ENCODE measurements around the gene ARHGEF3. TPM values are rescaled to one million over a fixed set of nuclear protein-coding genes. Genes with fewer than 3 reads are reported as not detected.

The ARHGEF3 gene
- total RNA-seq, 1 experiment from 2014 or later: 1.3 TPM

DNA sequence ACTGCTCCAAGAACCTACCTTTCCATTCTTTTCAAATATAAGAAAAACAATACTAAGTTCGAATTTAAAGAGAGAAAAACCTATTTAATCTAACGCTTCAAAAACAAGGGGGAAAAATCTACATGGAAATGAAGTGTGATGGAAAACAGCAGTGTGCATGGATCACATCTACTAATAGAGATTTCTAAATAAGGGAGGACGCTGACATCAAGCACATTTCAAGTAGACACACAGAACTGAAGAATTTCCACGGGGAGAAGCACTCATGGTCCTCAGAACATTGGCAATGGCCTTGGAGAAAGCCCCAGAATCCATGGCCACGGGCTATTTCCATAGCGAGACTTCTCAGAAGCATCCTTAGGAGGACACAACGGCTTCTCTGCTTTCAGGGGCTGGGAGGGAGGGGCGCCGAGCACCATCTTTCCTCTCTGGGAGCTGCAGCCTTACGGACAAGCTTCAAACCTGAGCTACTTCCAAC is 119.7 kb downstream of the ARHGEF3 start:
- H3K27ac ChIP-seq (ENCODE audit: low read depth, low read length, poor library complexity, severe bottlenecking): peak overlapping the region; percentile 95

DNA sequence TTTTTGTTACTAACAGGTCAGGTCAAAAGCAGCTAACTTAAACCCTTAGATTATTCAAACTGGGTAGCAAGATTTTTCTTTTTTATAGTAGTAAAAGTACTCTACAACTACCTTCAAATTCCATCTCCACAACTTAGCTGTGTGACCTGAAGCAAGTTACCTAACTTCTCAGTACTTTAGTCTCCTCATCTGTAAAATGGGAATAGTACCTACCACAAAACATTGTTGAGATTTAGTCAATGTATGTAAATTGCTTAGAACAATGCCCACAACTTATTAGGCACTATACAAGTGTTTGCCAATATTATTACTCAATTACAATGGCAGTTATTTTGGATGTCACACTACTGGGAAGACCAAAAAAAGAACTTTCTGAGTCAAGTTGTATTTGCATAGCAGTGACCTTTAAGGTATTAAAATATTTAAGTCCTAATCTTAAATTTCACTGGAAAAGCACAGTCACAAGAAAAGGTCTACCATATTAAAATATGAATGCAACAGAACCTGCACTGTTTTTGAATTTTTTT is 121.6 kb downstream of the ARHGEF3 start:
- Histone ChIP-seq H3K36me3 (ENCODE audit: insufficient read depth, low read length, poor library complexity, severe bottlenecking) (no peaks in the 10 kb centered on the region), H3K4me3 (ENCODE audit: low read depth, low read length, poor library complexity, severe bottlenecking) (no peak overlapping the region), H3K9me3 (ENCODE audit: low read depth, low read length, poor library complexity, severe bottlenecking) (peaks cover 7% of the 10 kb centered on the region), H3K27ac (ENCODE audit: low read depth, low read length, poor library complexity, severe bottlenecking) (no peak overlapping the region), H3K27me3 (replicated peaks; ENCODE audit: insufficient read depth, low read depth, low read length, poor library complexity) (no peaks in the 10 kb centered on the region), H3K4me1 (ENCODE audit: insufficient read depth, low read length, poor library complexity, severe bottlenecking) (peaks cover 8% of the 10 kb centered on the region)
- ChIA-PET POLR2A (ENCODE audit: low non-redundant PET) (no interaction called here), CTCF (no interaction called here)
- intact Hi-C loops (cut with micrococcal nuclease; ENCODE audit: unreplicated experiment): no loop called here
- no peak for DNase-seq (ENCODE audit: low spot score)
- TF ChIP-seq, protein P1, sequence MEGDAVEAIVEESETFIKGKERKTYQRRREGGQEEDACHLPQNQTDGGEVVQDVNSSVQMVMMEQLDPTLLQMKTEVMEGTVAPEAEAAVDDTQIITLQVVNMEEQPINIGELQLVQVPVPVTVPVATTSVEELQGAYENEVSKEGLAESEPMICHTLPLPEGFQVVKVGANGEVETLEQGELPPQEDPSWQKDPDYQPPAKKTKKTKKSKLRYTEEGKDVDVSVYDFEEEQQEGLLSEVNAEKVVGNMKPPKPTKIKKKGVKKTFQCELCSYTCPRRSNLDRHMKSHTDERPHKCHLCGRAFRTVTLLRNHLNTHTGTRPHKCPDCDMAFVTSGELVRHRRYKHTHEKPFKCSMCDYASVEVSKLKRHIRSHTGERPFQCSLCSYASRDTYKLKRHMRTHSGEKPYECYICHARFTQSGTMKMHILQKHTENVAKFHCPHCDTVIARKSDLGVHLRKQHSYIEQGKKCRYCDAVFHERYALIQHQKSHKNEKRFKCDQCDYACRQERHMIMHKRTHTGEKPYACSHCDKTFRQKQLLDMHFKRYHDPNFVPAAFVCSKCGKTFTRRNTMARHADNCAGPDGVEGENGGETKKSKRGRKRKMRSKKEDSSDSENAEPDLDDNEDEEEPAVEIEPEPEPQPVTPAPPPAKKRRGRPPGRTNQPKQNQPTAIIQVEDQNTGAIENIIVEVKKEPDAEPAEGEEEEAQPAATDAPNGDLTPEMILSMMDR (conservative IDR thresholded peaks at IDR 0.05; ENCODE audit: low read depth, low read length): no peak
- BruUV-seq (replicated peaks): no TSS peak

More for the DNA sequence above, 119.7 kb downstream of the ARHGEF3 start:
- H3K27me3 ChIP-seq (replicated peaks; ENCODE audit: insufficient read depth, low read depth, low read length, poor library complexity): no peaks in the 10 kb centered on the region
- H3K36me3 ChIP-seq (ENCODE audit: insufficient read depth, low read length, poor library complexity, severe bottlenecking): no peaks in the 10 kb centered on the region
- ChIA-PET CTCF (no interaction called here), POLR2A (ENCODE audit: low non-redundant PET) (interaction anchor here (0.6 kb wide), 1 partner anchor 314 kb away, joined by 3 read pairs; no protein-coding TSS in a partner anchor)
- H3K9me3 ChIP-seq (ENCODE audit: low read depth, low read length, poor library complexity, severe bottlenecking): peaks cover 7% of the 10 kb centered on the region
- TF ChIP-seq EZH2 (IDR thresholded peaks at IDR 0.05; ENCODE audit: borderline replicate concordance, low read depth, low read length, poor library complexity, severe bottlenecking): no peak
- TF ChIP-seq, protein P1 (conservative IDR thresholded peaks at IDR 0.05; ENCODE audit: low read depth, low read length): no peak
- no TSS peak for BruUV-seq (replicated peaks)
- DNase-seq (ENCODE audit: low spot score): no peak
- intact Hi-C loops (cut with micrococcal nuclease; ENCODE audit: unreplicated experiment): no loop called here
- H3K4me3 ChIP-seq (ENCODE audit: low read depth, low read length, poor library complexity, severe bottlenecking): peak overlapping the region; percentile 62
- peaks cover 4% of the 10 kb centered on the region for H3K4me1 ChIP-seq (ENCODE audit: insufficient read depth, low read length, poor library complexity, severe bottlenecking)

Other genes with a start within 250 kb of the ARHGEF3 start
- gene CCDC66, start 244.8 kb downstream of the ARHGEF3 start, total RNA-seq (2021): 15.6 and 16.6 TPM in 2 replicates
- gene TASOR, start 118.7 kb downstream of the ARHGEF3 start, total RNA-seq (2021): 29.0 and 32.6 TPM in 2 replicates

Data from A673 (cell line).